Suppressor macrophage treated with lipopolysaccharide for 1 hour (primary cell): ENCODE data around the gene FNBP1.
"Not testable (repeated sequence)": the region's sequence is repeated elsewhere in the genome, so short reads cannot be mapped to it uniquely, and the experiment has no call there.

ENCODE experiments used
- DNase-seq, 3 donors: peaks; one replicate each; pipeline ENCODE4 v3.0.0-alpha.2; 2020 to 2022

Gene FNBP1

DNA sequence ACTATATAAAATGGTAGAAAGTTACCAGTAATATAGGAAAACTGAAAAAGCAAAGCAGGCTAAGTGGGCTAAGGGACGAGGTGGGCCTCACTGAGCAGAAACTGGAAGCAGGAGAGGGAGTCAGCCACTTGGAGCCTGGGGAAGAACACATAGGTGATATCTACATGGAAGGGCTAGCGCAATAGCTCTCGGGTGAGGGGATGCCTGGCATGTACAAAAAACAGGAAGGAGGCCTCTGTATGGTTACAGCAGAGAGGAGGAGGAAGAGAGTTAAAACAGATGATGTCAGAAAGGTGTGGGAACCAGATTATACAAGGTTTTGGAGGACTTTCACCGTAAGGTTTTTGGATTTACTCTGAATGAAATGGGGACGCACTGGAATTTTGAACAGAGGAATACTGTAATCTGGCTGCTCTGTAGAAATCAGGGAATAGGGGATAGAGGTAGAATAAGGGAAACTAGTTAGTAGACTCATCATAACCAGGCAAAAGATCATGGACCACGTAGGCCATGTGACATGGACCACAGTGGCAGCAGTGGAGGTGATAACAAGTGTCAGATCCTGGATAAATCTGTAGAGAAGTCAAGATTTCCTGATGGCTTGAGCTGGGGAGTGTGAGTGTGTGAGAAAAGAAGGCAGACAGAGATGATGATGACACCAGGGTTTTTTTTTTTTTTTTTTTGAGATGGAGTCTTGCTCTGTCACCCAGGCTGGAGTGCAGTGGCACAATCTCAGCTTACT, 52.5 kb downstream of the FNBP1 start:
- DNase-seq: peak; percentile 45 to 51 (median 46)

GRCh38 chr9:129989740-129990139, 53.2 kb downstream of the FNBP1 start:
- no peak for DNase-seq

- no peak for DNase-seq
These were observed 53.7 kb downstream of the FNBP1 start for GRCh38 chr9:129989362-129989708.

GRCh38 chr9:129988607-129989361, 54.2 kb downstream of the FNBP1 start:
- peak; percentile 22 to 40 (median 24) for DNase-seq

DNA sequence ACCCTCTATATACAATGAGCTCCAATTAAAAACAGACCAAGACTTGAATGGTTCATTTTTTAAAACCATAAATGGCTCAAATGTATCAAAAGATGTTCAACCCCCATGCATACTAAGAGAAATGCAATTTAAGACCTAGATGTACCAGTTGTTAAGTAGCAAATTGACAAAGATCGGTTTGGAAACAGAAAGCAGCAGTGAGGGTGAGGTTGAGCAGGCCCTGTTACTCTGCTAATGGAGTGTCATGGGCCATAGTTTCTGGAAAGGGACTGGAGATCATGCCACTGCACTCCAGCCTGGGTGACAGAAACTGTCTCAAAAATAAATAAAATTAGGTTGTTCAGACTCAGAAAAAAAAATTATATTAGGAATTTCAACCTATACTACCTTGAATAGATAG, 55.0 kb downstream of the FNBP1 start:
- no peak for DNase-seq

DNA sequence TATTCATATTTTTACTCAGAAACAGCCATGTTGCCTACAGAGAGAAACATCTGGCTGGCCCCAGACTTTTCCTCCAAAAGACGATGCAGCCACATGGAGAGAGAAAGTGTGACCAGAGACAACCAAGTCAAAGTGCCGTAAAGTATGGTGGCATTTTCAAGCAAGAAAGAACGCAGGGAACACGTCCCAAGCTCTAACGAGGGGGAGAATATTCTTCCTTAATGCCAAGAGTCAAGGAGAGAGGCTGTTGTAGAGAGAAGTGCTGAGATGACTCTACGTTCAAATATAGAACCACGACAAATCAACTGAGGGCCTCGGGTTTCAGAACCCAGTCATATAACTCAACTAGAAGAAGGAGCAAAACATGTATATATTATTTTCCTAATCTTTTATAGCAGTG, 55.9 kb downstream of the FNBP1 start:
- DNase-seq: peak; percentile 17 to 44 (median 39)

GRCh38 chr9:129984589-129984988, 58.4 kb downstream of the FNBP1 start:
- peak; percentile 77 to 89 (median 79) for DNase-seq

- DNase-seq: no peak
These were observed 59.1 kb downstream of the FNBP1 start for GRCh38 chr9:129983891-129984290.

- DNase-seq: peak; percentile 87 to 91 (median 89)
These were observed 61.6 kb downstream of the FNBP1 start for GRCh38 chr9:129981180-129981907.

- DNase-seq: not testable (repeated sequence)
These were observed 62.8 kb downstream of the FNBP1 start for GRCh38 chr9:129980224-129980623.

GRCh38 chr9:129979071-129979745, 63.8 kb downstream of the FNBP1 start:
- peak in 2 of 3 donors; percentile 56 to 61 for DNase-seq

DNA sequence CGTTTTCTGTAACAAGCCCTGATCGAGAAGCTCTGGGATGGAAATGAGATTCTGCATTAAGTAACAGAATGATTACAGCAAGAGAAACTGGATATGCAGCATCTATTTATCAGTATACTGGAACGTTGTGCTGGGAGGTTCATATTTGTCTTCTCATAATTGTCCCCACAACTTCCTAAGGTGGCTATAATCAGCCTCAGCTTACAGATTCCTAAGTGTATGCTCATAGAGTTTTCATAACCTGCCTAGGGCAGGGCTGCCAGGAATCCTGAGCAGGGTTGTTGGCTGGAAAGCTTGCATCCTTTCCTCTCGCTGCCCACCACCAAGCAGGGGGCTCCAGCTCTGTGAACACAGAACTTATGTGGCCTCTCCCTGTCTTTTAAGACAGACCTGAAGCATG, 70.2 kb downstream of the FNBP1 start:
- no peak for DNase-seq

DNA sequence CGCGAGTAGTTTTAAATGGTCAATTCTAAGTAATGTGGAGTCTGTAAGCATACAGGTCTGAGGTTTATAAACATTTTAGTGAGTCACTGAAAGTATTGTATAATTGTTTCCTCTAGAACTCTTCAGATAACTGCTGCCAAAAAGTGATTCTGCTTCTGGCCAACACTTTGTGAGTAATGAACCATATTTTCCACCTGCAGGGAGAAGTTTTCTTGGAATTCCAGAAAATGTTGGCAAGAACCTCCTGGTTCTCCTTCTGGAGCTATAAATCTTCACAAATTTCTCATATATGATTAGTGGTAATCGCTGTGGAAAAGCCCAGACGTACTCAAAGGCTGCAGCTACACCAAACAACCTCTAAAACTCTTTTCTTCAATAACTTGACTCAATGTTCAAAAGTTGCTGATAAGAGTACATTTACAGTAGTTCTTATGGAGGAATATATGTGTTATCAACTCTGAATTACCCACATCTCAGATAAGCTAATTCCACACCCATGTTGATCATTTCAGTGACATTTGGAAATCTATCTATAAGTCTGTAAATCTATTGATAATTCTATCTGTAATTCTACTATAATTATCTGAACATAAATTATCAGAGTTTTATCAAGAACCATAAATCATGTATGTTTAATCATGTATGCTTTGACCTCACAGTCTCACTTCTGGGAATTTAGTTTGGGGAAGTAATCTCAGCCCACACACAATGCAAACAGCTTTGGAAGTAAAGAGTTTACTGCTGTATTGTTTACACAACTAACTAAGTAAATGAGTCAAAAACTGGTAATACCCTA, 74.1 kb downstream of the FNBP1 start:
- peak; percentile 70 to 93 (median 90) for DNase-seq

DNA sequence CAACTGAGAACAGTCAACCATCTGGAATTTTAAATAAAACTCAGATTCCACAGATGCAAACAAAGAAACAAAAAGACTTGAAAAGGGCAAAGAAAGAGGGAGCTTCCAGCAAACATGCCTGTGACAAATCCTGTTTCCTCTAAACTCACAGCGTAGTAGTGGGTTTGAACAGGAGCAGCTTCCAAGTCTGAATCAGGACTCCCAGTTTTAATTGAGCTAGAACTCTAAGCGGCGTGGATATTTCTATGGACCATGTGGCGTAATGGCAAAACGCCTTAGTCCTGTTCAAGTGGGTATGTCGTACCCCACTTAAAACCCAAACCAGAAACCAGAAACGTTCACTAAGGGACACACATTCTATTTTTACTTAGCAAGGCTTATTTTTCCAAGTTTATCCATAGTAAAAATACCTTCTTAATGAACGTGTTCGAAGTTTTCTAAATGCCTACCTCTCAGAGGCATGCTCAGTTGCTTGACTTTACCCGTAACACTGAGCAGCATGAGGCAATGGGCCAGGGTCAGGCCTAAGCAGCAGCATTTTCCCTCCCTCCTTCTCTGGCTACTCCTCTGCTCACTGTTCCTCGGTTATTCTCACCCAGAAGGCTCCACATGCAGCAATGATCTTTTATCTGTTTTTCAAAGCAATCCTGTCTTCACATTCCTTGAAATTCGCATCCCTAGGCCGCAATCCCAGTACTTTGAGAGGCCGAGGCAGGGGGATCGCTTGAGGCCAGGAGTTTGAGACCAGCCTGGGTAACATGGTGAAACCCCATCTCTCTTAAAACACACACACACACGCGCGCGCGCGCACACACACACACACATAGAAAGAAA, 77.9 kb downstream of the FNBP1 start:
- no peak for DNase-seq

DNA sequence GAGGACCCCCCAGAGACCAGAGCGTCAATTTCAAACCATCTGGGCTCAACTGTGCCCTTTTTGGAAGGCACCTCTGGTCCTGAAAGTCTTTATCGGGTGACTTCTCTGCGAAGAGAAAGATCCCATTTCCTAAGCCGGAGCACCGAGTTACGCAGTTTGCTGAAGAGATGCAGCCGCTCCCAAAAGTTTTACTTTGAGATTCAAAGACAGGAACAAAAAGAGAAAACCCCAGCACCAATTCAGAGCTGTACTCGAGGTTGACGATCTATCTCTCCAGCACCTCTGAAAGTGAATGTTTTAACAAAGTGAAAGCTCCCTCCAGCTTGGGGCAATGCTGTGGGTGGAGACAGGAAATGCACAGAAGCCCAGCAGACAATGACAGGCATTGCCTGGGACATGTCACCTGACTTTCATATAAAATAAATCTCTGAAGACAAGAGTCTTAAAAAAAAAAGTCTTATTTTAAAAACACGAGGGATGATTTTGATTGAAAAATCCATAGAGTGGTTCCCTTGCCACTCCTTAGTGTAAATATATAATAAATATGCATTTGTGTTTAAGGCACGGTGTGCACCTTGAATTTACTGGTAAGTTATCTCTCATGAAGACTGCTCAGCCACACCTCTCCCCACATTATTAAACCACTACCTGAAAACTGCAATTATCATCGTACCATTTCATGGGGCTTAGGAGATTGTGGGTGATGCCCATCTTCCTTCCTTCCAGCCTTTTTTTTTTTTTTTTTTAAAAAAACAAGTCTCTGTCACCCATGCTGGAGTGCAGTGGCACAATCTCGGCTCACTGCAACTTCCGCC, 79.9 kb downstream of the FNBP1 start:
- DNase-seq: peak; percentile 76 to 84 (median 80)

DNA sequence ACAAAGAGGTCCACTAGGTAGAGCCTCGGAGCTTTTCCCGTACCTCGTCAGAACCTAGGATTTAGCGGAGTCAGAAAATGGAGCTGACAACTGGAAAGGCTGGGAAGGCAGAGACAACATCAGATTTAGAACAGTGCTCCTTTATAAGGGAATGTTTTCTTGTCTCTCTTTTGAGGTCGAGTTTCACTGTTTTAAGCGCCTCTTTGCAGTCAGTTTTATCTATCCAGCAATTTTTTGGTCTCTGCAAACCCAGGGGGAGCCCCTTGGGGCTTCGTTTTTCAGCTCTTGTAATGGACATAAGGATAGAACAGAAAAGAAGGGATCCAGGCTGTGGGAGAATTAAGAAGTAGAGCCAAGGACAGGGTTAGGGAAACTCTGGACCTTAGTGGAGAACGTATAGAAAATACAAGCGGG, 80.5 kb downstream of the FNBP1 start:
- DNase-seq: no peak

DNA sequence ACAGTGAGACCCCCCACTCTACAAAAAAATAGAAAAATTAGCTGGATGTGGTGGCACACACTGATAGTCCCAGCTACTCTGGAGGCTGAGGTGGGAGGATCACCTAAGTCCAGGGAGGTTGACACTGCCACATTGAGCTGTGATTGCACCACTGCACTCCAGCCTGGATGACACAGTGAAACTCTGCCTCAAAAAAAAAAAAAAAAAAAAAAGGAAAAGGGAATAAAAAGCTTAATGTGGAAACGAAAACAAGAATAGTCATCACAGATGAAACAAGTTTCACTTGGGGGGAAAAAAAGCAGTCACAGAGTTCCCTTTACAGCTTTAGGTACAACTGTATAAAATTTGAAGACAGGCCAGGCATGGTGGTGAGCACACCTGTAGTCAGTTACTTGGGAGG, 84.2 kb downstream of the FNBP1 start:
- peak; percentile 51 to 87 (median 77) for DNase-seq

DNA sequence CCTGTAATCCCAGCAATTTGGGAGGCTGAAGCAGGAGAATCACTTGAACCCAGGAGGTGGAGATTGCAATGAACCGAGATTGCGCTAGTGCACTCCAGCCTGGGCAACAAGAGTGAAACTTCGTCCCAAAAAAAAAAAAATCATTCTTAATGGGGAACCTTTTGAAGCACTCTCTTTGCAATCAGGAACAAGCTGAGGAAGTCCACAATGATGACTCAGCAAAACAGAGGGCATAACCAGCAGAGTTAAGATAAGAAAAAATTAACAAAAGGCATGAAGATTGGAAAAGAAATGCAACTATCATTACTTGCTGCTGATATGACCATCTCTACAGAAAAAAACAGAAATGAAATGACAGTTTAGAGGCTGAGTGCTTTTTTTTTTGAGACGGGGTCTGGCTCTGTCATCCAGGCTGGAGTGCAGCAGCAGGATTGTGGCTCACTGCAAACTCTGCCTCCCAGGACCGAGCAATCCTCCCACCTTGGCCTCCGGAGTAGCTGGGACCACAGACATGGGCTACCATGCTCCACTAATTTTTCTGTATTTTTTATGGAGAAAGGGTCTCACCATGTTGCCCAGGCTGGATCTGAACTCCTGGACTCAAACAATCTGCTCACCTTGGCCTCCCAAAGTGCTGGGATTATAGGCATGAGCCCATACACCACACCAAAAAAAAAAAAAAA, 88.0 kb downstream of the FNBP1 start:
- DNase-seq: peak; percentile 74 to 88 (median 87)

DNA sequence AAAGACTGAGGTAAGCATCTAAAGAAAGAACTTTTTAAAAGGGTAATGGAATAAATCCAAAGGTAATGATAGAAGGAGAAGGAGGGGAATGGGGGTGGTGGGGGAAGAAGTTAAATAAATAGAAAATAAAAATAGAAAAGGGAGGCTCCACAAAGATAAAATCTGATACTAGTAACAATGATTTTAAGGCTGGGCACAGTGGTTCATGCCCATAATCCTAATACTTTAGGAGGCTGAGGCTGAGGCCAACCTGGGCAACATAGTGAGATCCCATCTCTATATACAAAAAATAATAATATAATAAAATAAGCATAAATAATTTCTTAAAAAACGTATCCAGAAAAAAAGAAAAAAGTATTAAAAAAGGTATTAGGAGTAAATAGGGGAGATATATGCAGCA, 89.3 kb downstream of the FNBP1 start:
- DNase-seq: no peak

DNA sequence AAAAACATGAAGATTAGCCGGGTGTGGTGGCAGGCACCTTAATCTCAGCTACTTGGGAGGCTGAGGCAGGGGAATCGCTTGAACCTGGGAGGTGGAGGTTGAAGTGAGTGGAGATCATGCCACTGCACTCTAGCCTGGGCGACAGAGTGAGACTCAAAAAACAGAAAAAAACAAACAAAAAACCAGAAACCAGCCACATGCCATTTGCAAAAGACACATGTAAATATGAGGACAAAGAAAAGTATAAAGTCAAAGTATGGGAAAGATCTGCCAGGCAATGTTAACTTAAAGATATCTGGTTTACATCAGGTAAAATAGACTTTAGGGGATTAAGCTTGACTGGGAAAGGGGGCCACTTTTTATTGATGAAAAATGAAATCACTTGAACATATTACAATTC, 90.7 kb downstream of the FNBP1 start:
- DNase-seq: no peak
